Keratinocyte (primary cell): ENCODE measurements around the gene RAET1G. TPM values are rescaled to one million over a fixed set of nuclear protein-coding genes. Genes with fewer than 3 reads are reported as not detected.
"Not testable (repeated sequence)": the region's sequence is repeated elsewhere in the genome, so short reads cannot be mapped to it uniquely, and the experiment has no call there.

Source experiments
- DNase-seq: peaks from one replicate; pipeline ENCODE4 v3.0.0-alpha.2; 2011; ENCODE audit warnings: low read depth, missing footprints, low spot score
- FAIRE-seq: peaks from 2 replicates; lab custom pipeline; 2011; peaks lifted over from hg19 to GRCh38; lab: Jason Lieb, UNC
- H2AFZ ChIP-seq: 2 replicates; pipeline ENCODE4 v1.6.0; 2012; ENCODE audit warnings: low read length, control low read depth, inconsistent platforms; ENCODE audit not compliant: control insufficient read depth
- H3K27ac ChIP-seq: 2 replicates; pipeline ENCODE4 v1.5.1; 2011; ENCODE audit warnings: low read length; ENCODE audit not compliant: control insufficient read depth, insufficient read depth
- H3K27me3 ChIP-seq: 3 replicates; pipeline ENCODE4 v1.6.0; 2011; ENCODE audit warnings: low read length; ENCODE audit not compliant: control insufficient read depth, insufficient read depth; ENCODE audit errors: extremely low read depth
- H3K36me3 ChIP-seq, 2 experiments: 2 replicates in 1 of 2; 3 replicates in 1 of 2; pipeline ENCODE4 v1.5.1; 2011; ENCODE audit warnings: low read length in 2 of 2, mild to moderate bottlenecking in 1 of 2; ENCODE audit not compliant: control insufficient read depth in 2 of 2, insufficient read depth in 2 of 2; ENCODE audit errors: extremely low read depth in 1 of 2
- H3K4me1 ChIP-seq: 3 replicates; pipeline ENCODE4 v1.5.1; 2011; ENCODE audit warnings: low read length; ENCODE audit not compliant: control insufficient read depth, insufficient read depth; ENCODE audit errors: extremely low read depth
- H3K4me2 ChIP-seq: 3 replicates; pipeline ENCODE4 v1.6.0; 2011; ENCODE audit warnings: low read depth, low read length; ENCODE audit not compliant: control insufficient read depth, insufficient read depth; ENCODE audit errors: extremely low read depth
- H3K4me3 ChIP-seq, 3 experiments: fragments of 200-600 bp in 1 of 3; sonication (generic) in 1 of 3; 2 replicates in 2 of 3; 3 replicates in 1 of 3; pipeline ENCODE4 v1.5.1; 2011 to 2016; ENCODE audit warnings: low read length in 3 of 3, mild to moderate bottlenecking in 3 of 3, control low read depth in 2 of 3, inconsistent platforms in 1 of 3, low read depth in 1 of 3, mixed read lengths in 1 of 3, mixed run types in 1 of 3, moderate library complexity in 1 of 3; ENCODE audit not compliant: control insufficient read depth in 2 of 3, insufficient read depth in 2 of 3; ENCODE audit errors: extremely low read depth in 1 of 3
- H3K79me2 ChIP-seq: 2 replicates; pipeline ENCODE4 v1.6.0; 2012; ENCODE audit warnings: low read length; ENCODE audit not compliant: control insufficient read depth, insufficient read depth
- H3K9ac ChIP-seq: 3 replicates; pipeline ENCODE4 v1.6.0; 2011; ENCODE audit warnings: low read length; ENCODE audit not compliant: control insufficient read depth, insufficient read depth; ENCODE audit errors: extremely low read depth
- H3K9me1 ChIP-seq: 3 replicates; pipeline ENCODE4 v1.6.0; 2011; ENCODE audit warnings: low read length; ENCODE audit not compliant: control insufficient read depth, insufficient read depth; ENCODE audit errors: extremely low read depth
- H3K9me3 ChIP-seq: 2 replicates; pipeline ENCODE4 v1.5.1; 2012; ENCODE audit warnings: low read depth, low read length; ENCODE audit not compliant: control insufficient read depth
- H4K20me1 ChIP-seq: 3 replicates; pipeline ENCODE4 v1.6.0; 2011; ENCODE audit warnings: low read length; ENCODE audit not compliant: control insufficient read depth, insufficient read depth; ENCODE audit errors: extremely low read depth
- EZH2 ChIP-seq: IDR thresholded peaks from one replicate; pipeline ENCODE4 v1.6.1; 2012; ENCODE audit warnings: inconsistent platforms, mild to moderate bottlenecking, low read length, moderate library complexity
- dilution Hi-C: fragments of 300-500 bp; cut with MboI; formaldehyde crosslinking; loops from one replicate; pipeline ENCODE4 v1.7.0; 2020; ENCODE audit warnings: low sequenced_read_pairs; ENCODE audit not compliant: extremely low pct_ligation_motif_present
- polyA plus RNA-seq, 5 experiments: library from polyadenylated mRNA; depleted of rRNA in 3 of 5; stranded (reverse) in 3 of 5; stranded (forward) in 1 of 5; unstranded in 1 of 5; fragments of >200 nt; gene quantifications; 1 replicate in 1 of 5; 2 replicates in 3 of 5; 3 replicates in 1 of 5; pipeline versions ENCODE4 v1.2.1 to v1.2.3, GENCODE V29; 2011 to 2012; ENCODE audit warnings: missing spikeins in 2 of 5, low read depth in 1 of 5, low replicate concordance in 1 of 5

The RAET1G gene
- polyA plus RNA-seq, 1 donor (not counting 4 experiments of a cell fraction or from before 2014, with no cell fraction given): 16.4 TPM

GRCh38 chr6:149955654-149956317, 32.9 kb upstream of the RAET1G start:
- peaks cover 55% of the 10 kb centered on the region for H3K27me3 ChIP-seq
- DNase-seq: not testable (repeated sequence)

DNA sequence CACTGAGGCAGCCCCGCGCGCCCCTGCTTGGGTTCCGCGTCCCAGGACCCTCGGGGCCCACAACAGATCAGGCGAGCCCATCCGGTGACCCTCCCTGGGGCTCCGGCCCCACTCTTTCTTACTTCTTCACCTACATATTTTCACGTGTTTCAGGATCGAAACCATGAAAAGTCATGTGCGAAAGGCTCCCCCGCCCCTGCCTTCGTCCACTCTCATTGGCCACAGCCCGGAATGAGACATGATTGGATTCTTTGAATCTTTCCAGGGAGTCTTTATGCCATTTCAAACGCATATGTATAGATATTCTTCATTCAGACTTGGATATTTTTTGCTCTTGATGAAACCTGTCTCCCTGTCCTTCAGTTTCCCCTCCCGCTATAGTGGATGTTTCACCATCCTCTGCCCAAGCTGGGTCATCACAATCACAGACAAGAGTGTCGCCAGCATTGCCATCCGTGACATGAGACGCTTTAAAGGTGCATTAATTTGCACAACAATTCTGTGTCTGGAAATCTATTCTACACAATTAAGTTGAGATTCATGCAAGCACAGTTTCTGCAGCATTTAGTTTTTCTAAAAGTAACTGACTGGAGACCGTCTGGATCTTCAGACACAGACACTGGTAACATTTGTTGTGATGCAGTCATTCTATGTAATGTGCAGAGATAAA, 32.2 kb upstream of the RAET1G start:
- H3K36me3 ChIP-seq, H3K9me1 ChIP-seq, dilution Hi-C loops, H3K4me2 ChIP-seq, H4K20me1 ChIP-seq, H3K4me1 ChIP-seq, FAIRE-seq, H2AFZ ChIP-seq, H3K4me3 ChIP-seq, DNase-seq, H3K27ac ChIP-seq, H3K9me3 ChIP-seq, H3K9ac ChIP-seq, H3K79me2 ChIP-seq: not testable (repeated sequence)
- peaks cover 56% of the 10 kb centered on the region for H3K27me3 ChIP-seq

More at GRCh38 chr6:149955654-149956317, 32.9 kb upstream of the RAET1G start:
- H3K9ac ChIP-seq, H3K9me3 ChIP-seq, H3K4me3 ChIP-seq, H2AFZ ChIP-seq, H3K27ac ChIP-seq, H4K20me1 ChIP-seq, H3K4me1 ChIP-seq, dilution Hi-C loops, FAIRE-seq, H3K79me2 ChIP-seq, H3K36me3 ChIP-seq, H3K9me1 ChIP-seq, H3K4me2 ChIP-seq: not testable (repeated sequence)
- peak; percentile 49 for TF ChIP-seq EZH2

- H2AFZ ChIP-seq, H3K79me2 ChIP-seq, H3K9me3 ChIP-seq, H3K4me3 ChIP-seq, DNase-seq, H3K9ac ChIP-seq, H4K20me1 ChIP-seq, H3K4me1 ChIP-seq, H3K36me3 ChIP-seq, FAIRE-seq, H3K27ac ChIP-seq, dilution Hi-C loops, H3K4me2 ChIP-seq, H3K9me1 ChIP-seq: not testable (repeated sequence)
- peaks cover 56% of the 10 kb centered on the region for H3K27me3 ChIP-seq
Observed at GRCh38 chr6:149954328-149954983, 31.5 kb upstream of the RAET1G start.
